HCT116 (cell line): Measurements from ENCODE around the gene CELF4.

ENCODE experiments used
- CEBPB ChIP-seq: IDR thresholded peaks from 2 replicates; pipeline ENCODE4 v1.6.1; 2012; ENCODE audit warnings: low read depth
- CTCF ChIP-seq, 3 experiments: fragments of 200-600 bp in 1 of 3; sonication (generic) in 1 of 3; IDR thresholded peaks in 2 of 3; conservative IDR thresholded peaks in 1 of 3; 2 replicates each; pipeline ENCODE4 v1.5.1; 2012 to 2017; ENCODE audit warnings: low read depth in 2 of 3, low read length in 2 of 3, antibody characterized with exemption in 1 of 3, borderline replicate concordance in 1 of 3, control low read depth in 1 of 3, mild to moderate bottlenecking in 1 of 3, mixed read lengths in 1 of 3, mixed run types in 1 of 3, moderate library complexity in 1 of 3; ENCODE audit not compliant: insufficient read depth in 1 of 3
- SP1 ChIP-seq: IDR thresholded peaks from 2 replicates; pipeline ENCODE4 v1.6.1; 2012; ENCODE audit warnings: low read depth

GRCh38 chr18:37506001-37506400, 59.6 kb downstream of the CELF4 start:
- TF ChIP-seq CEBPB: no peak
- TF ChIP-seq SP1: no peak
- no peak for TF ChIP-seq CTCF (IDR thresholded peaks at IDR 0.05 in 2 of 3, conservative IDR thresholded peaks at IDR 0.05 in 1 of 3; ENCODE audit: borderline replicate concordance in 1 of 3, insufficient read depth in 1 of 3, low read depth in 2 of 3, low read length in 2 of 3)
